ENCODE measurements around the gene WASHC1. TPM values are rescaled to one million over a fixed set of nuclear protein-coding genes. Genes with fewer than 3 reads are reported as not detected.
"Not testable (repeated sequence)": the region's sequence is repeated elsewhere in the genome, so short reads cannot be mapped to it uniquely, and the experiment has no call there.

Gene WASHC1
- 10 to 100 TPM; 11.9 to 15.2 TPM for total RNA-seq
- long read RNA-seq, partial matches to known transcripts, result 0 of 8 reads
- long read RNA-seq, other reads (novel, unspliced or antisense), result 8 of 8 reads

DNA sequence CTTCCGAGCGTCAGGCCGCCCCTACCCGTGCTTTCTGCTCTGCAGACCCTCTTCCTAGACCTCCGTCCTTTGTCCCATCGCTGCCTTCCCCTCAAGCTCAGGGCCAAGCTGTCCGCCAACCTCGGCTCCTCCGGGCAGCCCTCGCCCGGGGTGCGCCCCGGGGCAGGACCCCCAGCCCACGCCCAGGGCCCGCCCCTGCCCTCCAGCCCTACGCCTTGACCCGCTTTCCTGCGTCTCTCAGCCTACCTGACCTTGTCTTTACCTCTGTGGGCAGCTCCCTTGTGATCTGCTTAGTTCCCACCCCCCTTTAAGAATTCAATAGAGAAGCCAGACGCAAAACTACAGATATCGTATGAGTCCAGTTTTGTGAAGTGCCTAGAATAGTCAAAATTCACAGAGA is at the start of gene WASHC1:
Gene WASHC1, minus strand, starts transcription at position 101 of the 400 bp plus-strand sequence. CDS start 4,457 bp downstream, outside the sequence.
- not testable (repeated sequence) for ATAC-seq

GRCh38 chr9:78333-78732 is 49.1 kb upstream of the WASHC1 start:
- intact Hi-C loops (cut with DNase I), result not testable (repeated sequence)

More for the DNA sequence above, at the start of gene WASHC1:
- DNase-seq; intact Hi-C loops (cut with DNase I): not testable (repeated sequence)

DNA sequence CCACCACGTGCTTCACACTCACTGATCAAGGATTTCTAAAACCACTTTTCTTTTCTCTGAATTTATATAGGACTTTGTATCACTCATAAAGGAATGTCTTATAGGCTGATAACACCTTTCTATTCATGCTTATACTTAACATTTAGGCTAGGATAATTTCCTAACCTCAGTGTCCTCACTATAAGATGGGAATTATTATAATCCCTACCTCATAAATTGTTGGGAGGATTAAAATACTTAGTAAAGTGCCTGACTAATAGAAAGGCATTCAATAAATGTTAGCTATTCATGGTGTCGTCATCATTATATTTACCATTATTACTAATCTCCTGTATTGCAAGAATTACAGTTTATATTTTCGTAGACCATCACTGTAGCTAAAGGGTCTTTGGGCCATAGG is 47.1 kb upstream of the WASHC1 start:
- DNase-seq; intact Hi-C loops (cut with DNase I); ATAC-seq: not testable (repeated sequence)

More at GRCh38 chr9:78333-78732, 49.1 kb upstream of the WASHC1 start:
- ATAC-seq, DNase-seq: not testable (repeated sequence)

DNA sequence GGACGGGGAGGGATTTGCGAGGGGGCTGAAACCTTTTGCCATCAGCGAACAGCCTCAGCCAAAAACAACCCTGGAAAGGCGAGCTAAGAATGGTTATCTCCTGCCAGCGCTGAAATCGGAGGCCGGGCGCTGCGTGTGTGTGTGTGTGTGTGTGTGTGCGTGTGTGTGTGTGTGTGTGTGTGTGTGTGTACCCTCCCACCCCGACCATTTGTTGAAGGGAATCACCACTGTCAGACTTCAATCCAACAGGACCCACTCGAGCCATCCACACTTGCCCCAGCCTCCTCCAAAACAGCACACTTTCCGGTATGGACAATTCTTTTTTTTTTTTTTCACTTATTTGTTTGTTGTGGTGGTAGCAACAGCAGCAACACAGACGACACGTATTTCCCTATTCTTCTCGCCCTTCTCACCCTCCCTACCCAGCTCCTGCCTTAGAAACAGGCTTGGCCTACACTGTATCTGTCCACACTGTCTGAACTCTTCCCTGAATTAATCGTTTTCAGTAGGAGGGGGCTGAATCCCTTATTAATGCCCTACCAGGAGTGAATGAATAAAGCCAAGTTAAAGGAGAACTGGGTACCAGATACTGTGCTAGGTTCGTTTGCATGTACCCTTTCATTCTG is 44.8 kb upstream of the WASHC1 start:
- intact Hi-C loops (cut with DNase I); DNase-seq: not testable (repeated sequence)
- peak; percentile 12 to 31 for ATAC-seq

DNA sequence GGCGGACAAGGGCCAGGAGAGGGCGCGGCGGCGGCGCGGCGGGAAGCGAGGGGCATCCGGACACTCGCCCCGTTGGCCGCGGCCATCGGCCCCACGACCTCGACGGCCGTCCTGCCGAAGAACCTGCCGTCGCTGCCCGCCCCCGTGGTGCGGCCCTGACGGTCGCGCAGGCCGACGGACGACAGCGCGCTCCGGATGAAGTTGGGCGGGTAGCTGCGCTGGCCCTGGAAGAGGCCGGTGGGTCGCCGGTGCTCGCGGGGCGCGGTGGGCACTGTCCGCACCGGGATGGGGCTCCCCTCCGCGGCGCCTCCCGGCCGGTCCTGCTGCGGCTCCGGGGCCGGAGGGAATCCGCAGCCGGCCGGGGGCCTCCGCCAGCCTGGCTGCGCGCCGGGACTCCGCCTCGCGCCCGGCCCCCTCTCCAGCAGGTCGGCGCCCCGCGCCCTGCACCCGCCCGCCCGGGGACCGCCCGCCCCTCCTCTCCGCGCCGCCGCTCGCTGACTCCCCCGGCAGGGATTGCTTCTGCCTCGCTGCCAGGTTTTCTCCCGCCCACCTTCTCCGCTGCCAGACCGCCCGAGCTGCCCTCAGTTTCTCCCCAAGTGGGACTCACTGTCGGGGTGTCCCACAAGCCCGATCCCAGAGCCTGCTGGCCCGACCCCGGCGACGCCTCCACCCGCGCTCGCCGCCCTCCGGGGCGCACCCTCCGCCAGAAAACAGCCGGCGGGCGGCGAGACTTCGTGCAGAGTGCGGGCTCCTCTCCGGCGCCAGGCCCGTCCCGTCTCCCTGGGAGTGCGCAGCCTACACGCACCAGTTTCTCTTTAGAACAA is 44.0 kb upstream of the WASHC1 start:
- DNase-seq, result peak; percentile 31

GRCh38 chr9:63031-63629 is 33.9 kb upstream of the WASHC1 start:
- DNase-seq; intact Hi-C loops (cut with DNase I): not testable (repeated sequence)
- ATAC-seq, result peak; percentile 74 to 80

More for the DNA sequence above, 44.0 kb upstream of the WASHC1 start:
- ATAC-seq, result peak; percentile 78 to 84
- intact Hi-C loops (cut with DNase I), result not testable (repeated sequence)

GRCh38 chr9:52678-53077 is 23.4 kb upstream of the WASHC1 start:
- intact Hi-C loops (cut with DNase I); ATAC-seq; DNase-seq: not testable (repeated sequence)

- ATAC-seq; DNase-seq; intact Hi-C loops (cut with DNase I): not testable (repeated sequence)
Observed at GRCh38 chr9:48190-48842, 19.1 kb upstream of the WASHC1 start.

DNA sequence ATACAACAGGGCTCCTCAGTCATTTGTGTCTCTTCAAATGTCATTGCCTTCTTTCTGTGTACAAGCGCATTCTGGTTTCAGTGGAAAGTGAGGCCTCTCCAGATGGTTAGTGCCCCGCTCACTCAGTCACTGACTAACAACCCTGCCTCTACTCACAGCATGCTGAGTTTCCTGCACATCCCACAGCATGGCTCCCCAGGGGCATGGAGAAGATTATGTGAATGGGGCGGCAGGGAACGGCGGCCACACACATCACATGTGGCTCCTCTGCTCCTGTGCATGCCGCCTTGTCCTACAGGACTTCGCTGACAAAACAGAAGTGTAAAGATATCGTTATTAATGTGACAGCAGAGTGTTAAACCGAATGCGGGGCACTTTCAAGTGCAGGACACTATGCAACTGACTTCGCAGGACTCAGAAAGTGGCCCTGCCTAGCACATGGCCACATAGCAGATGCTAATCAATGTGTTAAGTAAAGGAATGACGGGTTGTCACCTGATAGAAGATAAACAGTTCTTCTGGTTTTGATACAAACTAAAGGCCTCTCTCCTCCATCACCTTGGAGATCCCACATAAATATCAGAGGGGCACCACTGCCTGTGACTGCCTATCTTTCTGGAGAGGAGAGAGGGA is 17.5 kb upstream of the WASHC1 start:
- intact Hi-C loops (cut with DNase I); ATAC-seq; DNase-seq: not testable (repeated sequence)

GRCh38 chr9:46164-46563 is 16.9 kb upstream of the WASHC1 start:
- intact Hi-C loops (cut with DNase I); DNase-seq; ATAC-seq: not testable (repeated sequence)

DNA sequence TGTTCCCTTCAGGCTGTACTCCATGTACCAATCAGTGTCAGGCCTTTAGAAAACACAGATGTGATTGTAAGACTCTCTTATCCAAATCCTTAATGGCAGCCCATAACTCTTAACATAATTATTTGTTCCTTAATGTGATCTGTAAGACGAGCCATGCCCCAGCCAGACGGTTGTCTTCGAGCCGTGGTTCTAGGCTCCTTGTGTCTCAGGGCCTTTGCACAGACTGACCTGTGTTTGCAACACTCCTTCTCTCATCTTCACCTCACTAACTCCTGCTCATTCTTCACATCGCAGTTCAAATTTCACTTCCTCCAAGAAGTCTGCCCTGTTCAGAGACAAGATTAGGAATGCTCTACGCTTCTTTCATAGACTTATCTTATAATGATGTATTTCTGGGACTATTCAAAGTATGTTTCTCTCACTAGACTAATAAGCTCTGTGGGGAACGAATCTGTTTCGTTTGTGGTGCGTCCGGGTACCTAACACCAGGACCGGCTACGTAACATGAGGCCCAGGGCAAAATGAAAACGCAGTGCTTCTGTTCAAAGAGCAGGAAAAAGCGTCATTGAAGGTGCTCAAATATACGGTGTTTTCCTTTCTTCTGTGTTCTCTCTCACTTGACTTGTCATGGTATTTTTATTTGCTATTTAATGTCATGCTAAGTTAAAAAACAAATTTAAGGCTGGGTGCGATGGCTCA is 16.1 kb upstream of the WASHC1 start:
- not testable (repeated sequence) for DNase-seq

GRCh38 chr9:44416-44815 is 15.2 kb upstream of the WASHC1 start:
- intact Hi-C loops (cut with DNase I); ATAC-seq: not testable (repeated sequence)

More for the DNA sequence above, 16.1 kb upstream of the WASHC1 start:
- ATAC-seq; intact Hi-C loops (cut with DNase I): not testable (repeated sequence)

GRCh38 chr9:43636-44035 is 14.4 kb upstream of the WASHC1 start:
- intact Hi-C loops (cut with DNase I); ATAC-seq; DNase-seq: not testable (repeated sequence)

More at GRCh38 chr9:44416-44815, 15.2 kb upstream of the WASHC1 start:
- not testable (repeated sequence) for DNase-seq

DNA sequence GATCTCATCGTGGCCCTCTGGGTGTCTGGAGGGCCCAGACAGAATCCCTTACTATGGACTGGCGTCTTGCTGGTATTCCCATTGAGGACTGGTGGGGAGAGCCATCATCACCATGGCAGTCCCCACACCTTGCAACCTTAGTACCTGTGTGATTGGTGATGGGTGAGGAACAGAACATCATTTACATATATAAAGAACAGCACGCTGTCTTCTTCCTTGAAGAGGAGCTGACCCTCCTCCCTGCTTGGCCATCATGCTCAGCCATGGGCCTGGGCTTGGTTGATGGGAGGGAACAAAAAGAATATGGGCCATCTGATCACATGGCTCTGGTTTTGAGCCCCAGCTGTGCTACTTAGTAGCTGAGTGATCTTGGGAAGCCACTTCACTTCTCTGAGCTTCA is 13.9 kb upstream of the WASHC1 start:
- ATAC-seq; intact Hi-C loops (cut with DNase I); DNase-seq: not testable (repeated sequence)

DNA sequence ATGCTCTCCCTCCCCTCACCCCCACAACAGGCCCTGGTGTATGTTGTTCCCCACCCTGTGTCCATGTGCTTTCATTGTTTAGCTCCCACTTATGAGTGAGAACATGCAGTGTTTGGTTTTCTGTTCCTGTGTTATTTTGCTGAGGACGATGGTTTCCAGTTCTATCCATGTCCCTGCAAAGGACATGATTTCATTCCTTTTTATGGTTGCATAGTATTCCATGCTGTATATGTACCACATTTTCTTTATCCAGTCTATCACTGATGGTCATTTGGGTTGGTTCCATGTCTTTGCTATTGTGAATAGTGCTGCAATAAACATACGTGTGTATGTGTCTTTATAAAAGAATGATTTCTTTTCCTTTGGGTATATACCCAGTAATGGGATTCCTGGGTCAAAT is 12.6 kb upstream of the WASHC1 start:
- intact Hi-C loops (cut with DNase I); ATAC-seq; DNase-seq: not testable (repeated sequence)

- ATAC-seq, result peak in 1 of 2 donors; percentile 75
- intact Hi-C loops (cut with DNase I); DNase-seq: not testable (repeated sequence)
Observed at GRCh38 chr9:41261-41676, 12.0 kb upstream of the WASHC1 start.

GRCh38 chr9:32308-32707 is 3.1 kb upstream of the WASHC1 start:
- intact Hi-C loops (cut with DNase I); DNase-seq; ATAC-seq: not testable (repeated sequence)

All from left cardiac atrium (tissue), 4 donors.